ENCODE results near the gene ZNF688. TPM values are rescaled to one million over a fixed set of nuclear protein-coding genes. Genes with fewer than 3 reads are reported as not detected.

ZNF688 gene
- total RNA-seq (2014; rRNA removed; shearing (Covaris generic)): 3.0 and 8.5 TPM in 2 replicates

- Histone ChIP-seq H3K36me3 (replicated peaks; ENCODE audit: control insufficient read depth, insufficient read depth, low read length) (no peaks in the 10 kb centered on the region; the same call in 1 of the 2 replicates), H3K4me3 (ENCODE audit: insufficient read depth, low read depth, low read length) (peak within 1 kb of the TSS; percentile 67), H3K27me3 (ENCODE audit: control insufficient read depth, insufficient read depth, low read length) (no peaks in the 10 kb centered on the region)
- peak; percentile 98 for DNase-seq
Measured at GRCh38 chr16:30571445-30572322, at the start of gene ZNF688. ZNF688 (minus strand) TSS chr16:30571714; CDS start chr16:30571629, 85 bp downstream.

GRCh38 chr16:30620169-30620568, 48.7 kb upstream of the ZNF688 start:
- Histone ChIP-seq H3K36me3 (replicated peaks; ENCODE audit: control insufficient read depth, insufficient read depth, low read length) (no peaks in the 10 kb centered on the region), H3K4me3 (ENCODE audit: insufficient read depth, low read depth, low read length) (no peak overlapping the region), H3K27me3 (ENCODE audit: control insufficient read depth, insufficient read depth, low read length) (no peaks in the 10 kb centered on the region; the same call in 1 of the 2 replicates)
- no peak for DNase-seq

GRCh38 chr16:30619638-30620037, 48.1 kb upstream of the ZNF688 start:
- Histone ChIP-seq H3K27me3 (ENCODE audit: control insufficient read depth, insufficient read depth, low read length) (no peaks in the 10 kb centered on the region; the same call in 1 of the 2 replicates), H3K36me3 (replicated peaks; ENCODE audit: control insufficient read depth, insufficient read depth, low read length) (no peaks in the 10 kb centered on the region), H3K4me3 (ENCODE audit: insufficient read depth, low read depth, low read length) (no peak overlapping the region)
- no peak for DNase-seq

- Histone ChIP-seq H3K4me3 (ENCODE audit: insufficient read depth, low read depth, low read length) (no peak overlapping the region), H3K36me3 (replicated peaks; ENCODE audit: control insufficient read depth, insufficient read depth, low read length) (no peaks in the 10 kb centered on the region), H3K27me3 (ENCODE audit: control insufficient read depth, insufficient read depth, low read length) (no peaks in the 10 kb centered on the region; the same call in 1 of the 2 replicates)
- DNase-seq: no peak
Measured at GRCh38 chr16:30619202-30619601, 47.7 kb upstream of the ZNF688 start.

- Histone ChIP-seq H3K27me3 (ENCODE audit: control insufficient read depth, insufficient read depth, low read length) (no peaks in the 10 kb centered on the region), H3K4me3 (ENCODE audit: insufficient read depth, low read depth, low read length) (no peak overlapping the region), H3K36me3 (replicated peaks; ENCODE audit: control insufficient read depth, insufficient read depth, low read length) (no peaks in the 10 kb centered on the region)
- DNase-seq: peak; percentile 90
Measured at GRCh38 chr16:30615358-30616091, 44.0 kb upstream of the ZNF688 start.

- peaks cover 1% of the 10 kb centered on the region for H3K36me3 ChIP-seq (replicated peaks; ENCODE audit: control insufficient read depth, insufficient read depth, low read length)
- DNase-seq: peak; percentile 97
- H3K27me3 ChIP-seq (ENCODE audit: control insufficient read depth, insufficient read depth, low read length): no peaks in the 10 kb centered on the region
- H3K4me3 ChIP-seq (ENCODE audit: insufficient read depth, low read depth, low read length): peak within 1 kb of the TSS; percentile 88
Measured at GRCh38 chr16:30609926-30610839, 38.7 kb upstream of the ZNF688 start, which contains the start of gene ZNF689. ZNF689 (minus strand) TSS chr16:30610389; CDS start chr16:30610041, 348 bp downstream.

GRCh38 chr16:30609002-30609925, 37.8 kb upstream of the ZNF688 start:
- Histone ChIP-seq H3K36me3 (replicated peaks; ENCODE audit: control insufficient read depth, insufficient read depth, low read length) (peaks cover 3% of the 10 kb centered on the region), H3K27me3 (ENCODE audit: control insufficient read depth, insufficient read depth, low read length) (no peaks in the 10 kb centered on the region), H3K4me3 (ENCODE audit: insufficient read depth, low read depth, low read length) (peak overlapping the region; percentile 88)
- DNase-seq: peak; percentile 81

- no peak for DNase-seq
- Histone ChIP-seq H3K36me3 (replicated peaks; ENCODE audit: control insufficient read depth, insufficient read depth, low read length) (peaks cover 10% of the 10 kb centered on the region), H3K27me3 (ENCODE audit: control insufficient read depth, insufficient read depth, low read length) (no peaks in the 10 kb centered on the region), H3K4me3 (ENCODE audit: insufficient read depth, low read depth, low read length) (no peak overlapping the region)
Measured at GRCh38 chr16:30606004-30606403, 34.5 kb upstream of the ZNF688 start.

- Histone ChIP-seq H3K27me3 (ENCODE audit: control insufficient read depth, insufficient read depth, low read length) (no peaks in the 10 kb centered on the region), H3K36me3 (replicated peaks; ENCODE audit: control insufficient read depth, insufficient read depth, low read length) (peaks cover 10% of the 10 kb centered on the region), H3K4me3 (ENCODE audit: insufficient read depth, low read depth, low read length) (no peak overlapping the region)
- DNase-seq: no peak
Measured at GRCh38 chr16:30605158-30605557, 33.6 kb upstream of the ZNF688 start.

- no peak for DNase-seq
- no peak overlapping the region for H3K4me3 ChIP-seq (ENCODE audit: insufficient read depth, low read depth, low read length)
- H3K27me3 ChIP-seq (ENCODE audit: control insufficient read depth, insufficient read depth, low read length): no peaks in the 10 kb centered on the region
- peaks cover 10% of the 10 kb centered on the region for H3K36me3 ChIP-seq (replicated peaks; ENCODE audit: control insufficient read depth, insufficient read depth, low read length)
Measured at GRCh38 chr16:30604316-30604947, 32.9 kb upstream of the ZNF688 start.

- no peaks in the 10 kb centered on the region for H3K27me3 ChIP-seq (ENCODE audit: control insufficient read depth, insufficient read depth, low read length)
- no peak overlapping the region for H3K4me3 ChIP-seq (ENCODE audit: insufficient read depth, low read depth, low read length)
- H3K36me3 ChIP-seq (replicated peaks; ENCODE audit: control insufficient read depth, insufficient read depth, low read length): peaks cover 10% of the 10 kb centered on the region
- no peak for DNase-seq
Measured at GRCh38 chr16:30603945-30604315, 32.4 kb upstream of the ZNF688 start.

- DNase-seq: no peak
- Histone ChIP-seq H3K27me3 (ENCODE audit: control insufficient read depth, insufficient read depth, low read length) (no peaks in the 10 kb centered on the region), H3K4me3 (ENCODE audit: insufficient read depth, low read depth, low read length) (no peak overlapping the region), H3K36me3 (replicated peaks; ENCODE audit: control insufficient read depth, insufficient read depth, low read length) (peaks cover 9% of the 10 kb centered on the region)
Measured at GRCh38 chr16:30602616-30603277, 31.2 kb upstream of the ZNF688 start.
